CD4-positive, alpha-beta T cell treated with Interferon gamma for 1 hour (primary cell): ENCODE data around the gene TSGA10IP.
A peak's percentile ranks its signal among the peaks of the same experiment; 100 is the strongest.

ENCODE experiments used
- DNase-seq: peaks from one replicate; pipeline ENCODE4 v3.0.0-alpha.2; 2020

The TSGA10IP gene

GRCh38 chr11:65977621-65978390, 32.5 kb downstream of the TSGA10IP start:
- no peak for DNase-seq

- DNase-seq: no peak
Observed at GRCh38 chr11:65978391-65979238, 33.3 kb downstream of the TSGA10IP start.

GRCh38 chr11:65979261-65979759, 34.0 kb downstream of the TSGA10IP start:
- no peak for DNase-seq

GRCh38 chr11:65981101-65981740, 35.9 kb downstream of the TSGA10IP start:
- no peak for DNase-seq

GRCh38 chr11:65981972-65982823, 36.9 kb downstream of the TSGA10IP start:
- no peak for DNase-seq

- no peak for DNase-seq
Observed at GRCh38 chr11:65982824-65983588, 37.7 kb downstream of the TSGA10IP start.

GRCh38 chr11:65983589-65983987, 38.3 kb downstream of the TSGA10IP start:
- no peak for DNase-seq

- no peak for DNase-seq
Observed at GRCh38 chr11:65987336-65987735, 42.1 kb downstream of the TSGA10IP start.

- DNase-seq: peak; percentile 92
Observed at GRCh38 chr11:65988791-65989592, 43.7 kb downstream of the TSGA10IP start.

- DNase-seq: no peak
Observed at GRCh38 chr11:65992056-65992455, 46.8 kb downstream of the TSGA10IP start.

- DNase-seq: no peak
Observed at GRCh38 chr11:65997286-65997685, 52.0 kb downstream of the TSGA10IP start.

GRCh38 chr11:66001942-66002647, 56.8 kb downstream of the TSGA10IP start, which contains the start of the genes BANF1 and EIF1AD:
Gene BANF1 (plus strand): TSS chr11:66002503. CDS start chr11:66003251, 748 bp downstream.
Gene EIF1AD (minus strand): TSS chr11:66002157. CDS start chr11:66000389, 1,768 bp downstream.
- peak; percentile 91 for DNase-seq

- DNase-seq: no peak
Observed at GRCh38 chr11:66002648-66003225, 57.5 kb downstream of the TSGA10IP start.

GRCh38 chr11:66003291-66003690, 58.0 kb downstream of the TSGA10IP start:
- no peak for DNase-seq

- no peak for DNase-seq
Observed at GRCh38 chr11:66004186-66004585, 58.9 kb downstream of the TSGA10IP start.

GRCh38 chr11:66006134-66006890, 61.0 kb downstream of the TSGA10IP start:
- DNase-seq: no peak

- no peak for DNase-seq
Observed at GRCh38 chr11:66006891-66007176, 61.6 kb downstream of the TSGA10IP start.

- no peak for DNase-seq
Observed at GRCh38 chr11:66007201-66007634, 61.9 kb downstream of the TSGA10IP start.

GRCh38 chr11:66008095-66008467, 62.8 kb downstream of the TSGA10IP start:
- DNase-seq: no peak
